GM19395 (cell line): ENCODE measurements around the gene ENTR1.
A peak's percentile ranks its signal among the peaks of the same experiment; 100 is the strongest.

Experiments used
- ATAC-seq: cut with Tn5 transposase; IDR thresholded peaks from one replicate; pipeline ENCODE4 v1.9.1; 2021; ENCODE audit warnings: mild to moderate bottlenecking, moderate library complexity; ENCODE audit not compliant: unreplicated experiment

The ENTR1 gene

GRCh38 chr9:136410500-136411287 is at the start of gene ENTR1, which contains the start of gene PMPCA:
ENTR1 (minus strand) TSS chr9:136410614; CDS start chr9:136410397, 217 bp downstream.
PMPCA (plus strand) TSS chr9:136410658; CDS start chr9:136410669, 11 bp downstream.
- peak; percentile 68 for ATAC-seq

GRCh38 chr9:136459425-136459824 is 49.0 kb upstream of the ENTR1 start:
- ATAC-seq = no peak

GRCh38 chr9:136457326-136457725 is 46.9 kb upstream of the ENTR1 start:
- ATAC-seq = no peak

GRCh38 chr9:136456258-136456657 is 45.8 kb upstream of the ENTR1 start:
- no peak for ATAC-seq

GRCh38 chr9:136455043-136456002 is 44.9 kb upstream of the ENTR1 start:
- no peak for ATAC-seq

- ATAC-seq = no peak
These were observed 43.8 kb upstream of the ENTR1 start for GRCh38 chr9:136454026-136454796.

GRCh38 chr9:136453326-136453725 is 42.9 kb upstream of the ENTR1 start:
- no peak for ATAC-seq

GRCh38 chr9:136451221-136451877 is 40.9 kb upstream of the ENTR1 start:
- ATAC-seq = no peak

GRCh38 chr9:136448655-136449054 is 38.2 kb upstream of the ENTR1 start:
- ATAC-seq = no peak

GRCh38 chr9:136447173-136447778 is 36.9 kb upstream of the ENTR1 start:
- no peak for ATAC-seq

- ATAC-seq = no peak
These were observed 35.4 kb upstream of the ENTR1 start for GRCh38 chr9:136445799-136446198.

GRCh38 chr9:136444102-136444501 is 33.7 kb upstream of the ENTR1 start:
- no peak for ATAC-seq

GRCh38 chr9:136443687-136444086 is 33.3 kb upstream of the ENTR1 start:
- ATAC-seq = no peak

- ATAC-seq = no peak
These were observed 32.7 kb upstream of the ENTR1 start for GRCh38 chr9:136443087-136443486.

GRCh38 chr9:136442265-136442664 is 31.9 kb upstream of the ENTR1 start:
- no peak for ATAC-seq

GRCh38 chr9:136441681-136442245 is 31.3 kb upstream of the ENTR1 start:
- ATAC-seq = no peak

- no peak for ATAC-seq
These were observed 30.8 kb upstream of the ENTR1 start for GRCh38 chr9:136441191-136441680.

- ATAC-seq = peak; percentile 78
These were observed 29.3 kb upstream of the ENTR1 start, which contains the start of gene INPP5E for GRCh38 chr9:136439481-136440408. INPP5E (minus strand) TSS chr9:136439845; CDS start chr9:136439419, 426 bp downstream.
